Stimulated activated CD4-positive, alpha-beta T cell treated with anti-CD3 and anti-CD28 coated beads, Interleukin-1b, Interleukin-23, amount 100 ng/mL, for 1 hour (primary cell): ENCODE measurements around the gene FUT3.

ENCODE experiments used
- DNase-seq, 2 donors: peaks; one replicate each; pipeline ENCODE4 v3.0.0-alpha.2; 2020; ENCODE audit warnings: low read depth in 2 of 2

Gene FUT3

GRCh38 chr19:5824751-5825150 lies 26.5 kb downstream of the FUT3 start:
- DNase-seq, result no peak

GRCh38 chr19:5823579-5824281 lies 27.5 kb downstream of the FUT3 start:
- no peak for DNase-seq

GRCh38 chr19:5822181-5822844 lies 28.9 kb downstream of the FUT3 start:
- DNase-seq, result no peak

- DNase-seq, result no peak
These were observed 29.6 kb downstream of the FUT3 start for GRCh38 chr19:5821521-5822180.

GRCh38 chr19:5820785-5821184 lies 30.5 kb downstream of the FUT3 start:
- DNase-seq, result no peak

- no peak for DNase-seq
These were observed 32.7 kb downstream of the FUT3 start for GRCh38 chr19:5818594-5818993.

GRCh38 chr19:5817218-5817617 lies 34.0 kb downstream of the FUT3 start:
- no peak for DNase-seq

- DNase-seq, result no peak
These were observed 36.4 kb downstream of the FUT3 start for GRCh38 chr19:5814852-5815246.

- DNase-seq, result no peak
These were observed 37.0 kb downstream of the FUT3 start for GRCh38 chr19:5814123-5814851.

- DNase-seq, result no peak
These were observed 40.1 kb downstream of the FUT3 start for GRCh38 chr19:5811117-5811516.

GRCh38 chr19:5809469-5809868 lies 41.8 kb downstream of the FUT3 start:
- no peak for DNase-seq

- no peak for DNase-seq
These were observed 42.2 kb downstream of the FUT3 start for GRCh38 chr19:5809053-5809452.

- no peak for DNase-seq
These were observed 43.0 kb downstream of the FUT3 start for GRCh38 chr19:5808120-5808816.

GRCh38 chr19:5806905-5807304 lies 44.3 kb downstream of the FUT3 start:
- DNase-seq, result no peak

GRCh38 chr19:5806133-5806489 lies 45.1 kb downstream of the FUT3 start:
- DNase-seq, result no peak

- DNase-seq, result peak in 1 of 2 donors; percentile 10
These were observed 45.7 kb downstream of the FUT3 start for GRCh38 chr19:5805462-5806132.

GRCh38 chr19:5804516-5805461 lies 46.5 kb downstream of the FUT3 start, which contains the start of gene NRTN:
NRTN (plus strand) TSS chr19:5805067; CDS start chr19:5824166, 19,099 bp downstream.
- DNase-seq, result peak in 1 of 2 donors; percentile 11

- DNase-seq, result peak; percentile 81 to 87
These were observed 47.3 kb downstream of the FUT3 start for GRCh38 chr19:5803752-5804515.

- no peak for DNase-seq
These were observed 47.9 kb downstream of the FUT3 start for GRCh38 chr19:5803441-5803751.
